HG02840 (cell line): ENCODE measurements around the gene AQP6.

Experiments
- ATAC-seq: cut with Tn5 transposase; IDR thresholded peaks from one replicate; pipeline ENCODE4 v1.9.1; 2021; ENCODE audit warnings: mild to moderate bottlenecking, moderate library complexity, moderate number of reproducible peaks; ENCODE audit not compliant: unreplicated experiment, low FRiP score

Gene AQP6

DNA sequence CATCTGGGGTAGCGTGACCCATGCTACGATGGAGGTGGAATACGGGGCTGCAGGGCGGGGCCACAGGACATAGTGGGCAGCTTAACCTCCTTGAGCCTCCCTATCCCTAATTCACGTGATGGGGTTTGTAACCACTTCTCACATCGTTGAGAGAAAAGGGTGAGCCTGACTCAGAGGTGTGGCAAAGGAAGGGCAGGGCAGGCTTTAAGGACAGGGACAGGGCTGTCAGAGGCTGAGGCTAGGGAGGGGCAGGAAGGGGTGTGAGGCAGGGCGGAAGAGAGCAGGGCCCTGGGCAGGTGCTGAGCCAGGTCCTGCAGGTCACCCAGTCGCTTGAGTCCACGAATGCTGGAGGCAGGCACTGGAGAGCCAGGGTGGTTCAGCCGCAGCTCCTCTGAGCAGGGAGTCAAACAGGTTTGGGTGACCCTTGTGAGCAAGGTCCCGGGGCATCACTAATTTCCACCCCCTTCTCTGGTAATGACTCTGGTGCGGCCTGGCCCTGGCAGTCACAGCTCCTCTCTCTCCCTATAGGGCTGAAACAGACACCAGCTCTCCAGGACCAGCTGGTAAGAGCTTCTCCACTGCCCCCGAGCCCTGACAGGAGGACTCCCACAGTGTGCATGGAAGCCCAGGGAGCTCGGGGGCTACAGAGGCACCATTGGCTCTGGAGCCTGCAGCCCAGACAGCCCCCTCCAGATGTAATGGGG is 29.7 kb upstream of the AQP6 start:
- ATAC-seq: no peak

DNA sequence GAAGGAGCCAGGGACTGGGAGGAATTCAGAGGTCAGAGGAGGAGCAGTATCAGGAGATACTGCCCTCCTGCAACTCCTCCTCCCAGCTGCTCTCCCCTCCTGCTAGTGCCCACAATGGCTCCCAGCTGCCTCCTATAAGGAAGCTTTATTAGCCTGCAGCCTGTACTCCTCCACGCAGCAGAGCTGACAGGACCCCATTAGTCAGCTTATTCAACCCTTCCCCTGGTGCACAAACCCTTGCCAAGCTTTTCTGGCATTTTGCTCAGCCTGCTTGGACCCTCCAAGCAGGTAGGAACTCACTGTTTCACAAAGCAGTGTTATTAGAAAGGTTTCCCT is 29.2 kb upstream of the AQP6 start:
- no peak for ATAC-seq

DNA sequence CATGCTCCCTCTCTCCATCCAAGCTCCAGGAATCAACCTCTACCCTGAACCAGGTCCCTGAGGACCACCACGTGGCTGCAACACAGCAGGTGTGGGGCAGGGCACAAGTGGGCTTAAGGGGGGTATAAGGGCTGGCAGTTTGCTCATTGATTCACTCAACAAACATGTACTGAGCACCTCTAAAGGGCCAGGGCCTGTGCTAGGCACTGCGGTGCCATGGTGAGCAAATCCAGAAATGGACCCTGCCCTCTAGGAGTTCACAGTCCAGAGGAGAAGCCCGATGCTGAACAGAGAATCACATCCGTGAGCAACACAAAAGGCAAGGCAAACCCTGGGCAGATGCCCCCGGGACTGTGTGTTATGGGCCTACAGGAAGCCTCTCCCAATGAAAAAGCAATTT is 28.7 kb upstream of the AQP6 start:
- ATAC-seq: no peak

DNA sequence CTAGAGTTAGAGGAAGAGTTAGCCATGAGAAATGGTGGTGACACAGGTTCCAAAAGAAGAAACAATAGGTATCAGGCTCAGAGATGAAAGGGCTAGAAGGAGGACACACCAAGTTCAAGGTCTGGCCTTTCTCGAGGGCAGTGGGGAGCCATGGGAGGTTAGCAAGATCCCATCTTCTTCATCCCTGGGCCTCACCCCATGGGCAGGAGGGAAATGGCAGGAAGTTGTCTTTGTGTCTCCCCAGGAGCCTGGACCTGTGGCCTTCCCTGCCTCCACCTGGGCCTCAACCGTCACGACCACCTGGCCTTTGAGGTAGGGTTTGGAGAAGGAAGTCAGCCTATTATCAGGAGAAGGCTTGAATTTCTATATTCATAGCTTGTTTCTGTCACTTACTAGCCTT is 28.0 kb upstream of the AQP6 start:
- ATAC-seq: no peak

DNA sequence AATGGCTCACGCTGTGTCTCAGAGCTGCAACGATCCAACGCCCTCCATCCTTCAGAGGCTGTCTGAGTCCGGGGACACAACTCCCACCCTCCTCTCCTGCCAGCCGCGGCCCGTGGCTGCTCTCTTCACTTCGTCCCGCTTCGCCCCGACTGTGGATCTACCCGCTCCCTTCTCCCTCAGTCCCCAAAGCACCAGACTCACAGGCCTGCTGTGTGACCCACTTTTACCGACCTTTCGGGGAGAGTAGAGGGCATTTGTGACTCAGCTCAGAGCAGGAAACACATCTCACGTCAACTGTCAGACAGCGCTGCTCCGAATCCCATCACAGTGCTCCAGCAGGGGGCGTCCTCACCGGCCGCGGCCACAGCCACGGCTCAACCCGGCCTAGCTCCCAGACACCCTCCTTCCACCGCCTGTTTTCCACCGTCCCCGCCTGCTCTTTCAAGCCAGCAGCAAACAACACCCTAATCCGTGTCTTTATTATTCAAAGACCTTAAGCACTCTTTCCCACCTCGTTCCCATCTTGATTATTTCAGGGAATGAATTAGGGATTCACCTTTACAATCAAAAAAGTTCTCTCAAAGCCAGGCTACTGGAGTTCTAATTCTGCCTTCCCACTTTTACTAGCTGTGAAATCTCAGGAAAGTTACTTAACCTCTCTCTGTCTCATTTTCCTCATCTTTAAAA is 27.2 kb upstream of the AQP6 start:
- ATAC-seq: no peak

DNA sequence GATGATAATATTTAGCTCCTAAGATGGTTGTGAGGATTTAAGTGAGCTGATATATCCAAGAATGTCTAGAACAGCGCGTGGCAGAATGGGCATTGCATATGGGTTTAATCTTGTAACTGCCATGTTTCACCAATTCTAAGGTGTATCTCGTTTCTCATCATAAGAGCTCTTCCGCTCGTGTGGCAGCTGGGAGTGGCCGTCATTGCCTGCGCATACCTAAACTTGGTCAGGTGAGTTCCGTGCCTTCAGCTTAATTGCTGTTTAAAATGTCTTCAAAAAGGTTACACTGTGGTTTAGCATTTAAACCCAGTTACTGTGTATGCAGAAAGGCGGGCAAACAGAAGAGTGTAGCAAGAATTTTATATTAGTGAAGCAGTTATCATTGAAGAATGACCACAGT is 26.7 kb upstream of the AQP6 start:
- ATAC-seq: no peak

DNA sequence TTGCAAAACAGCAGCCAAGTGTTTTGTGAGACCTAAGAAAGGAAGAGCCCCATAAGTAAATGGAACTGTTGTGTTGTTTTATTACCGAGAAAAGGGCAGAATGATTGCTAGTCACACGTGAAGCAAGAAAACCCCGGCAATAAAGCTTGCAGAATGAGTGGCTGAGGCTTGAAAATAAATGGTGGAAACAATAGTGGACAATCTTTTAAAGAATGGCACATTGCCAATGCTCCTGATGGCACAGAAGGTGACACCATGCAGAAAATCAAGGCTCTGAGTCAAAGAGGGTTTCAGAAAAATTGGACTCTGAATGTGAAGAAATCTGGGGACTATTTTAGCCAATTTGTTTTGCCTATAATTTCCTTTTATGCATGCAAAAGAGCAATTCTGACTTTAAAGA is 26.2 kb upstream of the AQP6 start:
- ATAC-seq: no peak

DNA sequence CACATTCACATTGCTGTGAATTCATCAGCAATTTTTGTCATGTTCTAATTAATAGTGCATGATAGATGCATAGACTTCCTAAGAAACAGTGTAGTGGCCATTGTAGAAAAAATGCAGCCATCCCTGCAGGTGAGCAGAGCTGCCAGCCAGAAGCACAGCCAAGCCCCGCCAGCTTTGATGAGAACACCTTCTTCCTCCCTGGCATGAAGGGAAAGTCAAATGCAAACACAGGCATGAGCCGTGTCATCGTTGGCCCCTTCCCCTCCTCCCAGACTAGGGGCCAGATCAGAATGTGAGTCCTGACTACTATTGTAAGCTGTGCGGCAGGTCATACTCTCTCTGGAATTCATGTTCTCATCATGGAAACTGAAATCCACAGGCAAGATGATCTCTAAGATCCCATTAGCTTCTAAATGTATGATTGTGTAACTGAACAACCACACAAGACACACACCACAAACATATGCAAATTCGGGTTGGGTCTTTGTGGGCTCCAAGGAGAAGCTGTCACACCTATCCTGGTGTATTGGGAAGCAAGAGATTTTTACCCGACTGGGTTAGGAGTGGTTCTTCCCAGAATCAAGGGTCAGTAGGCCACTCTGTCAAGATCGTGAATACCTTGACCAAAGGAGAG is 25.0 kb upstream of the AQP6 start:
- no peak for ATAC-seq

DNA sequence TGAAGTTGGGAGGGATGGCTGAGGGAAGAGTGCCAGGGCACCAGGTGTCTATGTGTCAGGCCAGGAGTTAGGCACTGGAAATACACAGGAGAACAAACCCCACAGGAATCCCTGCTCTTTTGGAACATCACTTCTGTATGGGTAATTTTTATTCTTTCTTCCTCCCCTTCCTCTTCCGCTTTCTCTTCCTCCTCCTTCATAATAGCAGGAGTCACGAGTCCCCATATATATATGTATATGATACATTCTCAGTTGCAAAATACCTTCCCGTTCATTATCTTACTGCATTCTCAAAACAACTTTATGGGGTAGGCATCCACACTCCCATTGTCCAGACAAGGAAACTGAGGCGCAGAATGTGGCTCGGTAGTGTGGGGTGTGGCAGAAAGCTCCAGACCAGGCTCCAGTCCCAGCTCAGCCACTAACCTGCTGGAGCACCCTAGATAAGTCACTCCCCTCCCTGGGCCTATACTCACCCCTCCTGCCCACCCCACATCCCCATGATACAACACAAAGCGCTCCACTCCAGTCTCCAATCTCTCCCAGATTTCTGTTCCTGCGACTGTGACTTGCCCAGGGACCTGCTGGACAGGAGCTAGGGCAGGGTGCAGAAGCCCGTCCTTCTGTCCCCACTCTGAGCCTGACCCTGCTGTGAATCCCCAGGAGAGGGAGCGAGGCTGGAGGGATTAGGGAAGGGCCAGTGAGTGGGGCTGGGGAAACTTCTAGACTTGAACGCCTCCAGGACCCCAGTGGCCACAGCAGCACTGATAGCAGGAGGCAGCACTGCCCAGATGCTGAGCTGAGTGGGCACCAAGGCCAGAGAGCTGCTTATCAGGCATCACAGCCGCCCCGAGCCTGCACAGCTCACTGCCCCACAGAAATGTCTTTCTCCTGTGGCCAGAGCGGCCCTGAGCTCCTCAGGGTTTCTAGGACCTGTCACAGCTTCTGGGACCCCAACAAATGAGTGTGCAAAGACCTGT is 23.6 kb upstream of the AQP6 start:
- ATAC-seq: no peak

DNA sequence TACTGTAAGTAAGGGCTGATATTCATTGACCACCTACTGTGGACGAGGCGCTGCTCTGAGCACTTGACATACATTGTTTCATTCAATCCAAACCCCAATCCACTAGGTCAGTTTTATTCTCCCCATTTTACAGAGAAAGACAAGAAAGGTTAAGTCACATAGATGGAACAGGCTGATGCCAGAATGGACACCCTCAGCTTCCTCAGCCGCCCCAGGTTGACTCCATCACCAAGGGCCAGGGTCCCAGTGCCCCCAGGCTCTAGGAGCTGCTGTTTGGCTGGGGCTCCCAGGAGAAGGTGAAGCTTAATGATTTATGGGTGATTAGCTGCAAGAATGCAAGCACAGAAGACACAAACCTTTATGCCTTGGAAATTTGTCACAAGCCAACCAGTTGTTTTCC is 22.9 kb upstream of the AQP6 start:
- no peak for ATAC-seq

DNA sequence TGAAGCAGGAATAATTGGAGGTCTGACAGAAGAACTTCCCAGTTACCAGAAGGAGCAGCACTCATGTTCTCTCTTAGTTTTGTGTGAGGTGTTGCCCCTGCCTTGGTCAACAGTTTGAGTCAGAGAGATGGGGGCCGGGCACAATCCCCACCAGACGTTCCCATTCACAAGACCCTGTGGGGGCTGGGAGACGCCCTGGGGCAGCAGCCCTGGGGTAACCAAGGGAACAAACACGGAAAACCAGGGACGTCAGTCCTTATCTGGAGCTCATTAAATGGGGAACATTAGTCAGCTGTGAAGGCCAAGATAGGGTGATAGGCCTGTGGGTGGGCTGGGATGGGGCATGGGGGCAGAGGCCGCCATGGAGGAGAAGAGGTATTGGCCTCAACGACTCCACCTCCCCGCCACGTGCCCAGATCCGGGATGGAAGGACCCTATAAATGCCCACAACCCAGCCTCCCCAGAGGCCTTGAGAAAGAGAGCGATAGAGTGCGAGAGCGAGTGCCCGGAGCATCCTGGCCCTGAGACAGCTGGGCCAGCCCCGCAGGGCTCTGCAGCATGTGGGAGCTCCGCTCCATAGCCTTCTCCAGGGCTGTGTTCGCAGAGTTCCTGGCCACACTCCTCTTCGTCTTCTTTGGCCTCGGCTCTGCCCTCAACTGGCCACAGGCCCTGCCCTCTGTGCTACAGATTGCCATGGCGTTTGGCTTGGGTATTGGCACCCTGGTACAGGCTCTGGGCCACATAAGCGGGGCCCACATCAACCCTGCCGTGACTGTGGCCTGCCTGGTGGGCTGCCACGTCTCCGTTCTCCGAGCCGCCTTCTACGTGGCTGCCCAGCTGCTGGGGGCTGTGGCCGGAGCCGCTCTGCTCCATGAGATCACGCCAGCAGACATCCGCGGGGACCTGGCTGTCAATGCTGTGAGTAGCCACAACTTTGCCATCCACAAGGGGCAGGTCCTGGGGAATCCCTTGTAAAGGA is 22.2 kb upstream of the AQP6 start, which contains the start of gene AQP2:
Gene AQP2 (plus strand): TSS at position 465 of the 979 bp plus-strand sequence. CDS start 94 bp downstream, at position 559.
- ATAC-seq: no peak

DNA sequence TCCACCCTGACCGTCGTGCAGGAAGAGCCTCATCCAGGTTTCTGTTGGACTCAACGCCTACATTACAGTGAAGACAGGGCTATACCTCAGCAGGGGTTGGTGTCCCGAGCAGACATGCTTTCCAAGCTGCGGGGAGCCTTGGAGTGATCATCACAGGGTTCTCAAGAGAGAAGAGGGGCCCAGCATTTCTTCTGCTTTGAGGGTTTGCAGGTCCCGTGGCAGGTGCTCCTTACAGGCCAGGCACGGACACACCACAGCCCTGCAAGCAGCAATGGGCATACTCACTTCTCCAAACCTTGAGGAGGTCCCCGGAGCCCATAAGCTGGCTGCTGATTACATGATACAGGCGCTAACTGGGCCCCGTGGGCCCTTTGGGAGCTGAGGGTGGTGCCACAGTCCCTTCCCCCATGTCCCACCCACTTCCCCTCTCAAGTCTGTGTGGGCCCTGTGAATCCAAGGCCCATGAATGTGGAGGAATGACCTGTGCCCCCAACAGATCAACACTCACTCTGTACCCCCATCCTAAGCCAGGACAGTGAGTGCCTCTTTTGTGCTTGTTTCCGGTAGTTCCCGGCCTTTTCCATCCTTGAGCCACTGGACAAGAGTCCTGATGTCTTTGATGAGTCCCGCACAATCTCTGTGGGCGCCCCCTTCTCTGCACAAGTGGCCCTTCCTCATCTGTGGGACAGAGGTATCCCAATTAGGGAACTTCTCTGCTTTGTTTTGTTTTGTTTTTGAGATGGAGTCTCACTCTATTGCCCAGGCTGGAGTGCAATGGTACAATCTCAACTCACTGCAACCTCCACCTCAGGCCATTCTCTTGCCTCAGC is 21.1 kb upstream of the AQP6 start:
- ATAC-seq: no peak

DNA sequence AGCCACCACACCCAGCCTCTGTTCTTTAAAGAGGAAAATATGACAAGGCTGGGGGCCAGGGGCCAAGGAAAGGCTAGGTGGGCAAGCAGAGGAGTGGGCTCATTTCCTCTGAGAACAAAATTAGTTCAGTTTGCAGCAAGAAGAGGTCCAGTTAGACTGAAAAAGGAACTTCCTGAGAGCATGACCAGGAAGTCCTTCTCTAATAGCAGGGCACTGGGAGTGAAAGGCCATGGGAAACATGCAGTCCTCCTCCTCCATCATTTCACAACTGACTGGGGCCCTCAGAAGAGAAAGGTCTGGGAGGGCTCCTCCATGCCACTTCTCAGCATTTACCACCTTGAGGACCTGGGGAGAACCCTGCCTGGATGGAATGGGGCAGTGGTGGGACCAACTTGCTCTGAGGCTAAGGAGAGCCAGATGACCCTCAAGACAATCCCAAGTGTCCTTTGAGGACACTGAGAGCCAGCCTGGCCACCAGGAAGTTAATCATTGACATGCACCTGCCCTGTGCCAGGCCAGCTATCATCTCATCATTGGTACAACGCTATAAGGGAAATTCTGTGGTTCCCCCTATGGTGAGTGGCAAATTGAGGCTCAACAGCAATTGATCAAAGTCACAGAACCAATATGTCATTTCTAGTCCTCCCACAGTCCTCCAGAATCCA is 20.2 kb upstream of the AQP6 start:
- no peak for ATAC-seq

DNA sequence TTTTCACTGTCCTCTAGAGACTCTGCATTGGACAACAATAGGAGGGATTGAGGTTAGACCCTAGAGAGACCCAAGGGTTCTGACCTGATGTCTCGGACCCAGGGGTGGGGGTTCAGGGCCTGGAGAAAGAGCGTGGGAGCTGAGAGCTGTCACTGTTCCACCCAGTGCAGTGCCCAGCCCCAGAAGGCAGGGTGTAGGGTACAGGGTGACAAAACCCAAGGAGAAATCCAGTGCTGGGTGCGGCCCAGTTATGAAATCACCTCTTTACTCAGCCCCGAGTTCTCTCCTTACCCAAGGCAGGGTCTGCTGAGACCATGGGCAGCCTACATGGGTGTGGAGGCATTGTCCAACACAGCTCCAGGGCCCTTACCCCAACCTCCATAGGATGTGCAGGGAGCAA is 19.6 kb upstream of the AQP6 start:
- no peak for ATAC-seq

DNA sequence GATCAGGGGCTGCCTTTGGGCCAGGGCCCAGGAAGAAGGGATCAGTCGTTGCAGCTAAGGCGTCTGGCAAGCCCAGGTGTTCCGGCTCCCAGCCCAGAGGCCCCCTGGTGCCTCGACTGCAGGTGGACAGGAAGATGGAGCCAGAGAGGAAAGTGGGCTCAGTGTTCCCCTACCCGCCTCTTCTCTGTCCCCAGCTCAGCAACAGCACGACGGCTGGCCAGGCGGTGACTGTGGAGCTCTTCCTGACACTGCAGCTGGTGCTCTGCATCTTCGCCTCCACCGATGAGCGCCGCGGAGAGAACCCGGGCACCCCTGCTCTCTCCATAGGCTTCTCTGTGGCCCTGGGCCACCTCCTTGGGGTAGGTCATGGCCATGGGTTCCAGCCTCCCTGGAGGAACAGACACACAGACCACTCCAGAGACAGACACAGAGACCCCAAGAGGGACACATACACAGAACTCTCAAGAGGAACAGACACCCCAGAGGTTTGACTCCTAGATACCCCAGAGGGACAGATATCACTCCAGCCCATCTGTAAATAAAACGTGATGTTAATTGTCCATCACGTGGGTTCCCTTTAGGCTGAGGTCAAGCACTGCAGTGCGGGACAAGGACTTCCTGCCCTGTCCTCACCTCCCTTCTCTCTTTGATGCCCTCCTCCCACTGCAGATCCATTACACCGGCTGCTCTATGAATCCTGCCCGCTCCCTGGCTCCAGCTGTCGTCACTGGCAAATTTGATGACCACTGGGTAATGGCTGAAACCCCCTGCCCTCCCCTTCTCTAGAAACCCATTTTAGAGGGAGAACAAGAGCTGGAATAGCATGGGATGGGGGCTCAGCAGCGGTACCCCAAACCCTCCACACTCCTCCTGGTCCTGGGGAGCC is 18.5 kb upstream of the AQP6 start:
- no peak for ATAC-seq

DNA sequence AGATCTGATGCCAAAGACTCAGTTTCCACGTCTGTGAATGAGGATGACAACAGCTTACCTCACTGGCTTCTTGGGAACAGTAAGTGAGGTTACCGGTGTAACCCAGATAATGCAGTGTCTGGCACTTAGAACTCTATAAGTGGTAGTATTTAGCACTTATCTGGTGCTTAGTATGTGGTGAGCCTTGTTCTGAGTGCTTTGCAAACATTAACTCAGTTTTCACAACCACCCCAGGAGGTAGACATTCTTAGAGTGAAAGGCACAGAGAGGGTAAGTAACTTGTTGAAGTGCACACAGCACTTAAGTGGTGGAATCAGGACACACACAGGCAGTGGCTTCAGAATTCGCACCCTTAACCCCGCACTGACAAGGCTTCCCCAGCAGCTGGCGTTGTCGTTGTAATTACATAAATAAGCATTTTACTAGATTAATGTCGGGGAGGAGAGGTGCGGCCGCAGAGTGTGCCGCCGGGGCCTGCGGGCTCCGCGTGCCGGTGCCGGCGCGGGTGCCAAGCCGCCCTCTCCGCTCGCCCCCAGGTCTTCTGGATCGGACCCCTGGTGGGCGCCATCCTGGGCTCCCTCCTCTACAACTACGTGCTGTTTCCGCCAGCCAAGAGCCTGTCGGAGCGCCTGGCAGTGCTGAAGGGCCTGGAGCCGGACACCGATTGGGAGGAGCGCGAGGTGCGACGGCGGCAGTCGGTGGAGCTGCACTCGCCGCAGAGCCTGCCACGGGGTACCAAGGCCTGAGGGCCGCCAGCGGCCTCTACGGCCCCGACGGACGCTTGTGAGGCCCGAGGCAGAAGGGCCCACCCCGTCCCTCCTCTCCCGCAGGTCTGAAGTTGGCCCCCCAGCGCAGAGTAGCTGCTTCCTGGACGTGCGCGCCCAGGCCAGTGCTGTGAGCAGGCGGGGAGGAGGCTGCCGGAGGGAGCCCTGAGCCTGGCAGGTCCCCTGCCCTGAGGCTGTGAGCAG is 17.6 kb upstream of the AQP6 start:
- no peak for ATAC-seq
